NCI-H2227 treated with DMSO at 0.1 percent for 48 hours (cell line): ENCODE measurements around the gene RIPOR3.
"Not testable (repeated sequence)": the region's sequence is repeated elsewhere in the genome, so short reads cannot be mapped to it uniquely, and the experiment has no call there.

ENCODE experiments used
- DNase-seq: peaks from one replicate; lab custom pipeline; 2025; lab: John Stamatoyannopoulos, UW

RIPOR3 gene

DNA sequence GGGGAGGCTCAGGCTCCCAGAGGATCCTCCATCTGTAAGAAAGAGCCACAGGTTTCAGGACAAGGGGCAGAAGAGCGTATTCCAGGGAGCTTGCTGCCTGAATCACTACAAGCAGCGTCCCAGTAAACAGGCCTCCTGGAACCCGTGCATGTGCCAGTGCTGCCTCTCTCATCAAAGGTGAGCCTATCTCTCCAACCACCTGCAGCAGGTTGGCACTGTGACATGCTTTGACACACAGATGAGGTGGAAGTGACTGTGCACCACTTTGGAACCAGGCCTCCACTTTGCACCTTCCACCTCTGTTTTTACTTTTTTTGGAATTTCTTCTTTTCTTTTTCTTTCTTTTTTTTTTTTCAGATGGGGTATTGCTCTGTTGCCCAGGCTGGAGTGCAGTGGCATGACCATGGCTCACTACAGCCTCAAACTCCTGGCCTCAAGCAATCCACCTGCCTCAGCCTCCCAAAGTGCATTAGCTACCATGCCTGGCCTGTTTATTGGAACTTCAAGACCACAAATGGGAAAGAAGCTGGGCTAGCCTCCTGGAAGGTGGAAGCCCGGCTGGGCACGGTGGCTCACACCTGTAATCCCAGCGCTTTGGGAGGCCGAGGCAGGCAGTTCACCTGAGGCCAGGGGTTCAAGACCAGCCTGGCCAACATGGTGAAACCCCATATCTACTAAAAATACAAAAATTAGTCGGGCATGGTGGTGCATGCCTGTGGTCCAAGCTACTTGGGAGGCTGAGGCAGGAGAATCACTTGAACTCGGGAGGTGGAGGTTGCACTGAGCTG, 12.5 kb upstream of the RIPOR3 start:
- not testable (repeated sequence) for DNase-seq

DNA sequence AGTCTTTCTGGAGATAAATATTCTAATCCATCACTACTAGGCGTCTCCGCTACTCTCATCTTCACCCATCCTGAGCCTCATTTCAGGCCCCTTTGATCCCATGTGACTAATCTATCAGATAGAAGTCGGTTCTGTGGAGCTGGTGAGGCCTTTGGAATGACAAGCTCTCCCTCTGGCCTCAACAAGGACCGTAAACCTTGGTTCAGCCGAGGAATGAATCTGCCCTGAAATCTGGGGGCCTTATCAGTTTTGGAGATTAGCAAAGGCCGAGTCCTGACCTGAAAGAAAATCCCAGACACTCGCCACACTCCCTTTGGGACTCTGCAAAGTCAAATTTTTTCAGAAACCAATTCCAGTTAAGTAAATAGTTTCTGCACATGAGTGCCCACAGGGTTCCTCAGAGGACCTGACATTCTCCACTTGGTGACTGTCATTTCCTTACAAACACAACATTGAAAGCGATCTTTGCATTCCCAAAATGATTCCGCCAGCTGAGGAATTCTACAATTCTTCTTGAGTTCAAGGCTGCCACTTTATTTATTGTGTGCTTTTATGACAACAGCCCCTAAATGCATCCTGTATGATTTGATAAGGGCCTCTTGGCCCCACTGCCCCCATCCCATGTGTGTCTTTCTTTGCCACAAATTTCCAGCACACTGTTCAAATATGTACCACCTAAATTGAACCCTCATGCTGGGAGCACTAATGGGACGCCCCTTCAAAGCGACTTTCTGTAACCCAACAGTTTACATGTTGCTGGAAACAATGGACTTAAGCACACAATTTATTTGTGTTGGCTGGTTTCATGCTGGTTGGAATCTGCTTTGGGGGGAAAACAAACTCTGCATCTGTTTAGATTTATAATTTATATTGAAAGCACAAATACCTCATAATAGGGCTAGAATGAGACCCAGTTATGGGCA, 10.0 kb upstream of the RIPOR3 start:
- DNase-seq, result no peak

DNA sequence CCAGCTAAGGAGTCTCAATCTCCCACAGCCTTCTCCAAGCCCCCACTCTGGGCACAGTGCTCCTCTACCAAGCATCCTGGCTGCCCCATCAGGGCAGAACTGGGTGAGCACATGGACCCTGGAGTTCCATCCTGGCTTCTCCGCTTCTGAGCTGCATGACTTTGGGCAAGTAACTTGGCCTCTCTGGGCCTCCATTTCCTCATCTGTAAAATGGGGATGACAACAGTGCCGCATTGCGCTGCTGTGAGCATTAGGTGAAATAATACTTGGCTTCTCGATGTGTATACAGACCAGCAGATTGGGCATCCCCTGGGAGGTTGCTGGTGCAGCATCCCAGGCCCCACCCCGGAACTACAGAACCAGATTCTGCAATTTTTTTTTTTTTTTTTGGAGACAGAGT, 8.3 kb upstream of the RIPOR3 start:
- DNase-seq, result no peak

DNA sequence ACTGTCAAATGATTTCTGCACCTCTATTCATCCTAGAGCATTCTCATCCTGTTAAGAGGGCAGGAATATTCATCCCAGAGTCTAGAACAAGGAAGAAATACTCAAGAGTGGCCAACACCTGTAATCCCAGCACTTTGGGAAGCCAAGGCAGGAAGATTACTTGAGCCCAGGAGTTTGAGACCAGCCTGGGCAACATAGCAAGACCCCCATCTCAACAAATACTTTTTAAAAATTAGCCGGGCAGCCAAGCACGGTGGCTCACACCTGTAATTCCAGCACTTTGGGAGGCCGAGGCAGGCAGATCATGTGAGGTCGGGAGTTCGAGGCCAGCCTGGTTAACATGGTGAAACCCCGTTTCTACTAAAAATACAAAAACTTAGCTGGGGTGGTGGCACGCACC, 6.9 kb upstream of the RIPOR3 start:
- DNase-seq, result not testable (repeated sequence)

DNA sequence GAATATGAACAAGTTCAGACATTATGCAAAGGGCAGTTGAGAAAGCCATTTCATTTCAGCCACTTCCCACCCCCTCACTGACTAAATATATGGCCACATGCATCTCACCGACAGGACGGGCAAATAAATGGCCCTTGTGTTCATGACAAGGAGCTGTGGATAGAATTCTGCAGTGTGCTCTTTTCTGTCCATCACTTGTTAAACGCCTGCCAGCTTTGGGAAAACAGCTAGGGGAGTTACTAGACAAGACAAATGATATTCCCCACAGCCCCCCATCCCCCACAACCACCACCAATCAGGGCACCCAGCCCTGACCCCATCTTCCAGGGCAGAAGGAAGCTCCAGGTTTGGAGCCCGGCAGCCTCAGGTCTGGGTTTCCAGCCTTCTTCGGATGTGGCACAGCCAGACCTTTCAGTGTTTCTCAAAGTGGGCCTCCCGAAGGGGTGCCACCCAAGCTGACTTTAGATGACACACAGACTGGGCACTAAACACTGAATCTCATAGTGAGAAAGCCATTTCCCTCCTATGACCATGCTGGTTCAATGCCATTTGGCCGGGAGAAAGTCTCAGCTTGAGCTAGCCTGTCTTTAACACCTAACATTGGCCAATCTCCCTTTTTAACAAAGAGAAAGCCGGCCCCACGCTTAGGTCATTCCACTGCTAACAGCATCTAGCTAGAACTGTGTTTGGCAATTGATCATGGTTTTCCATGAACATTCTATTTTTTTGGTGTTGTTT, 4.0 kb upstream of the RIPOR3 start:
- DNase-seq, result no peak

DNA sequence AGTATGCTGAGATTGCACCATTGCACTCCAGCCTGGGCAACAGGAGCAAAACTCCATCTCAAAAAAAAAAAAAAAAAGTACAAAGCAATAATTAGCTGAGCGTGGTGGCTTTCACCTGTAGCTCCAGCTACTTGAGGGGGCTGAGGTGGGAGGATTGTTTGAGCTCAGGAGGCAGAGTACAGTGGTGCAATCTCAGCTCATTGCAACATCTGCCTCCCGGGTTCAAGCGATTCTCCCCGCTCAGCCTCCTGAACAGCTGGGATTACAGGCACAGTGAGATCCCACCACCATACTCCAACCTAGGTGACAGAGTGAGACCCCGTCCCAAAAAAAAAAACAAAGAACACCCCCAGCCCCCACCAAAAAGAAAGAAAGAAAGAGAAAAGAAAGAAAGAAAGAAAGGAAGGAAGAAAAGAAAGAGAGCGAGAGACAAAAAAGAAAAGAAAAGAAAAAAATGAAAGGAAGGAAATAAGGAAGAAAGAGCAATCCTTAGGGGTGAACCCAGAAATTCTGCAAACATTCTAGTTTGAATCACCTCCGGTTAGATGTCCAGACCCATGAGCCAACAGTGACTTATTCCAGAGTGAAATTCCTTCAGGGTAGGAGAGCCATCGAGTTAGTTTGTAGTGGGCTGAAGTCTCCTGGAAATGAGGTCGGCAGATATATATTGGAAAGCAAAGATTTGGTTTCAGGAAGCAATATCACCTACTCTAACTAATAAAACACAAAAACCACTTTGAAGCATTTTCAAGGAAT, 3.2 kb upstream of the RIPOR3 start:
- no peak for DNase-seq

DNA sequence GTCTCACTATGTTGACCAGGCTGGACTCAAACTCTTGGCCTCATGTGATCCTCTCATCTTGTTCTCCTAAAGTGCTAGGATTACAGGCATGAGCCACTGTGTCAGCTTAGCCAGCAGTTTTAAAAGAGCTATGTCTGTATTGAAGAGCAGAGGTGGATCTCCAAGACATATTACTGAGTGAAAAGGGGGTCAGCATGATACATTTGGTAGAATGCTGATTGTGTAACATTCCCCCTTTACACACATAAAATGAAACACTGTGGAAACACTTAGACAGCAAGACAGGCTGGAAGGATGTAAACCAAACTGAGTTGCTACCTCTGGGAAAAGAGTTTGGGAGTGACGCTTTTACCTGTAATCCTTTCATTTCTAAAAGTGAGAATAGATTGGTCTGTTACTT, 1.7 kb upstream of the RIPOR3 start:
- DNase-seq, result no peak

DNA sequence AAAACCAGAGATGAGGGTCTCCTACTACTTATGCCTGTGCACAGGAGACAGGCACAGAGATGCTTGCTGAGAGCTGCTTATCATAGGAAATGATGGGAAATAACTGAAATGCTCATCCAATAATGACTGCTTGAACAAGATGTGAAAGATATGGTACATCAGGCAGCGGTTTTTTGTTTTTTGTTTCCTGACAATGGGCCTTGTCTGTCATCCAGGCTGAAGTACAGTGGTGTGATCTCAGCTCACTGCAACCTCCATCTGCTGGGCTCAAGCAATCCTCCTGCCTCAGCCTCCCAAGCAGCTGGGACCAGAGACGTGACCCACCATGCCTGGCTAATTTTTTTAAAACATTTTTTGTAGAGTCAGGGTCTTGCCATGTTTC, 1.2 kb upstream of the RIPOR3 start:
- no peak for DNase-seq

DNA sequence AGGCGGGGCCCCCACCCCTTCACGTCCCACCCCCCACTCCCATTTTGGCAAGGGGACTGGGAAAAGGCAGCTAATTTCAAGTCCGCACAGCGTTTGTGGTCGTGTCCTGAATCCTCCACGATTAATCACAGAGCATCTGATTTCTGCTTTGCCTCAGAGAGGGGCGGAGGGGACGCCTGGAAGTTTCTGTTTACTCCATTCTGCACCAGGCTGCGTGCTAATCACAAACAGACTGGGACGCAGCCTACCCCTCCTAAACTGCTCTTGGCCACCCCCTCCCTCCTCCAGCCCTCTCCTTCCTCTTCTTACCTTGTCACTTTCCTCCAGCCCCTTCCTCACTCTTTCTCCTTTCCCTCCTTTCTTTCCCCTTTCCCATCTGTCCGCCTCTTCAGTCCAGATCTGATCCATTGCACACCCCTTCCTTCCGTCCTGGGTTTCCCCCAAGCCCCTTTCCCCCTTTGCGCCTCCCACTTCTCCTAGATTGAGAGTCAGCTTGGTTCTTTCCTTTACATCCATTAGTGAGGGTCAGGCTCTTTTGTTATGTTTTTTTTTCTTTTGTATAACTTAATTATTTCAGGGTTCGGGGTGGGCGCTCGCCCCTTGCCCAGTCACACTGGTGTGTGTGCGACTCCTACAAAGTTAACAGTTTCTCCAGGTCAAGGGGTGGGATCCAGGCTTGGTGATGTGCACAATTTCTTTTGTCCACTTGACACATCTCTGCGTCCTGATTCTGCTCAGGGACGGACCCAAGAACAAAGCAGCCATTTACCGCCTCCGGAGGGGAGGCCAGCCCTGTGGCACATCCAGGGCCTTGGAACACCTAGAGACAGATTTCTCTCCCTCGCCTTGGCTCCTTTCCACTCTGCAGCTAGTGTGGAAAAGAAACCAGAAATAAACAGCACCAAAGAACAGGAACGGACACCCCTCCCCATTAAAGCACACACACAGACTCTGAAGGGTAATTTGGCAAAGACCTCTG, 520 bp upstream of the RIPOR3 start:
- no peak for DNase-seq

DNA sequence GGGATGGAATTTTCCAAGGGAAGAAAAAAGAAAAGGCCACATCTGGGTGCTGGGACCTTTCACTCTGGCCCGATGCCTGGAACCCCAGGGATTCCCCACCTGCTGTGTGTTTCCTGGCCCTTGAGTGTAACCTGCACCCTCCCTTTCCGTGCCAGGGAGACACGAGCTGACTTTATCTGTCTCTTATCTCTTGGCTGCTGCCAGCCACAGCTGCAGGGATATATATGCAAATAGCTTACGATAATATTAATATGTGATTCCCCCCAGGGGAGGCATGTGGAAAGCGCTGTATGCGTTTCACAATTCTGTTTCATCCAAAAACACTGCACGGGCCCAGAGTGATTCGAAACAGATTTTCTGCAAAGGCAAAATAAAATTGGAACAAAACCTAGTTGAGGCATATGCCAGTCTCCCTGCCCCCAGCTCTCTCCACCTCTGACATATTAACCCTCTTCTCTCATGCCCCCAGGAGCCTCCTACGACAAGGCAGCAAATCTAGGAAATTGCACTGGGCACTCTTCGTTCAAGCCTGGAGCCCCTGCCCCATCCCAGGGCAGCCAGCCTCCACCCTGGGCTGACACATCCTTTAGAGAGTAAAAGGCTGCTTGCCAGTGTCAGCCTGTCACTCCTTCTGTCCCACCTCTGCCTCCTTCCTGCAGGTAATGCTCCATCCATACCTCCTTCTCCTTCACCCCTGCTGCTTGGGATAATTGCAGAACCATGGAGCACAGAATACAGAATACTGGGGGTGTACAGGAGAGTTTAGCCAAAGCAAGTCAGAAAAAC, 1.3 kb downstream of the RIPOR3 start:
- DNase-seq, result no peak

DNA sequence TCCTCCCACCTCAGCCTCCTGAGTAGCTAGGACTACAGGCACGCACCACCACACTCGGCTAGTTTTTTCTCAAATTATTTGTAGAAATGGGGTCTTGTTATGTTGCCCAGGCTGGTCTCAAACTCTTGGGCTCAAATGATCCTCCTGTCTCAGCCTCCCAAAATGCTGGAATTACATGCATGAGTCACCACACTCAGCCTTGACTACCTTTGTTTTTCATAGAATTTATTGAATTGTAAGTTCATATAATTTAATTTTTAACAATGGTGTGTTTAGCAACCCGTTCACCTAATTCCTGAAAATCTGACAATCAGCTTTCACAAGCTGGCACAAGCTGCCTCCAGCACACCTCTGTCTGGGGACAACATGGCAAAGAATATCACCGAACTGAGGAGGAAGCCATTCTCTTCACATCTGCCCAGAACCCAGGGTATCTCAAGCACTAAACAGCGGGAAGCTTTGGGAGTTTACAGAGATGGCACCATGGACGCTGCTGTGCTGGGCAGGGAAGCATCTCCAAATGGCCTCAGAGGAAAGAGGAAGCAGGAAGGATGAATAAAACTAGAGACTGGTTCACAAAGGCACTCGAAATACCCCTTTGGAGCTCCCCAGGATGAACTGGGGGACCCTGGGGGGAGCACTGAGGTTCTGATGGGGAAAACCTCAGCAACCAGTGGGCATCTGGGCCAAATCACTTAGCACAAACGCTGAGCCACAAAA, 2.9 kb downstream of the RIPOR3 start:
- DNase-seq, result no peak

DNA sequence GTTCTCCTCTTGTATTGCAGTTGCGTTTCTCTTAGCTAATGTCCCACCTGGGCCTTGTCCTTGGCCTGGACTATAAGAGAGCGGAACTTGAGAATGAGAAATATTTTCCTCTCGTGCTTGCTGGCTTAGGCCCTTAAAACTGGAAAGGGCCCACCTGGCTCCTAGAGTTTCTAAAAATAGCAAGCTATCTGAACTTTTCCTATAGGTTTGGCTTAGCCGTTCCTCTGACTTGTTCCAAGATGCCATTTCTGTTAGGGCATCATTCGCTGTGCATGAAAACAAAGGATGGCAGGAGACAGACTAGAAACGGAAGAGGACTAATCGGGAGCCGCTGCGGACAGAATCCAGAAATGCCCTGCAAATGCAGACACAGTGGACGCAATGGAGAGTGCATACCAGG, 4.5 kb downstream of the RIPOR3 start:
- no peak for DNase-seq

DNA sequence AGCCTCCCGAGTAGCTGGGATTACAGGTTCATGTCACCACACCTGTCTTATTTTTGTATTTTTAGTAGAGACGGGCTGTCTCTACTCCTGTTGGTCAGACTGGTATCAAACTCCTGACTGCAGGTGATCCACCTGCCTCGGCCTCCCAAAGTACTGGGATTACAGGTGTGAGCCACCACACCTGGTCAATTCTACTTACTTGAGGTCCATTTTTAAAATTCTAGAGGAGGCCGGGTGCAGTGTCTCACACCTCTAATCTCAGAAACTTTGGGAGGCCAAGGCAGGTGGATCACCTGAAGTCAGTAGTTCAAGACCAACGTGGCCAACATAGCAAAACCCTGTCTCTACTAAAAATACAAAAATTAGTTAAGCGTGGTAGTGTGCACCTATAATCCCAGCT, 7.8 kb downstream of the RIPOR3 start:
- DNase-seq, result no peak

DNA sequence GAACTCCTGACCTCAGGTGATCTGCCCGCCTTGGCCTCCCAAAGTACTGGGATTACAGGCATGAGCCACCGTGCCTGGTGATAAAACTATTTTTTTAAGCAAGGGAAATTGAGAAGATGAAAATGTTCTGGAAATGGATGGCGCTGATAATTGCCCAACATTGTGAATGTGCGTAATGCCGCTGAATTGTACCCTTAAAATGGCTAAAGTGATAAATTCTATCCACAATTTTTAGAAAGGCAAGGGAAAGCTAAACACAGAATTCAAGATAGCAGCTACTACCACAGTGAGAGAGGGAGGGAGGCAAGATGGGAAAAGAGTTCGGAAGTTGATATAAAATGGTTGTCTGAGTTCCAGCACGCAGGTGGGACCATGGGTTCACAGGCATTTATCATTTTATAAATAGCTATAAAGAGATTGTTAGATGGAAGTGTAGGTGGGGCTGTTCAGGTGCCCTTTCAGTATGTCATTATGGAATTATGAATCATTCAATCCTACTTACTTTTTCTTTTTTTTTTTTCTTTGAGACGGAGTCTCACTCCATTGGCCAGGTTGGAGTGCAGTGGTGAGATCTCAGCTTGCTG, 8.3 kb downstream of the RIPOR3 start:
- no peak for DNase-seq

DNA sequence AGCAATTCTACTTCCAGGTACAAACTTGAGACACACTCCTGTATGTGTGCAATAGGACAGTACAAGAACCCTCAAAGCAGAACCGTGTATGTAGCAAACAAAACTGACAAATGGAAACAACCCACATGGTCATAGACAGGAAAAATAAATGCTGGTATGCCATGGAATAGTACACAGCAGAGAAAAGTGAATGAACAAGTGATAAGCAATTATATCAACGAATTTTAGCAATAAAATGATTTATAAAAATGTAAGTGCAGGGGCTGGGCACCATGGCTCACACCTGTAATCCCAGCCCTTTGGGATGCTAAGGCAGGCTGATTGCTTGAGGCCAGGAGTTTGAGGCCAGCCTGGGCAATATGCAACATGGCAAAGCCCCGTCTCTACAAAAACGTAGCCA, 9.3 kb downstream of the RIPOR3 start:
- no peak for DNase-seq

DNA sequence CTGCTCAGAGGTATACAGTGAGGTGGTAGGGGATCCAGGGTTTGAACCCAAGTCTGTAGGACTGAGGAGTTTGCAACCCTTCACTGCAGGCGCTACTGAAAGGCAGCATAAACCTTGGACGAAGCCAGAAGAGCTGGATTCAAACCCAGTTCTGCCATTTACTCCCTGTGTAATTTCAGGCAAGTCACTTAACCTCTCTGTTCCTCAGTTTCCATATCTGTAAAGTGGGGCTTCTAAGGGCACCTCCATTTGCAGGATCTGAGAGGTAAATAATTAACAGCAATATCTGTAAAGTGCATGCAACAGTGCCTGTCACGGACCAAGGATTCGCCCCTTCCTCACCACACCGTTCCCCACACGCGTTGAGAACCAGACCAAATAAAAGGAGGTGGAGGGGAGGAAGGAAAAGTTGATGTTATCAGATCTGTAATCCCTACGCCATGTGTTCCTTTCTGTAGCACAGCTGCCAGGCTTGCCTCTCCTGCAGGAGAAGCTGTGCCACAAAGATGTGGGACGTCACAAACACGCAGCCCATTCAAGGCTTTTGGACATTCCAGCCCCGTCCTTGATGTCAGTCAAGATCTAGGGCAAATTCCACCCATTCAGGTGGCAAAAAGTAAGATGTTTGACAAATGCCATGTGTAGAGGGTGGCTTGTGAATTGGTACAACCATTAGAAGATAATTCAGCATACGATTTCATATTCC, 9.8 kb downstream of the RIPOR3 start:
- DNase-seq, result no peak

DNA sequence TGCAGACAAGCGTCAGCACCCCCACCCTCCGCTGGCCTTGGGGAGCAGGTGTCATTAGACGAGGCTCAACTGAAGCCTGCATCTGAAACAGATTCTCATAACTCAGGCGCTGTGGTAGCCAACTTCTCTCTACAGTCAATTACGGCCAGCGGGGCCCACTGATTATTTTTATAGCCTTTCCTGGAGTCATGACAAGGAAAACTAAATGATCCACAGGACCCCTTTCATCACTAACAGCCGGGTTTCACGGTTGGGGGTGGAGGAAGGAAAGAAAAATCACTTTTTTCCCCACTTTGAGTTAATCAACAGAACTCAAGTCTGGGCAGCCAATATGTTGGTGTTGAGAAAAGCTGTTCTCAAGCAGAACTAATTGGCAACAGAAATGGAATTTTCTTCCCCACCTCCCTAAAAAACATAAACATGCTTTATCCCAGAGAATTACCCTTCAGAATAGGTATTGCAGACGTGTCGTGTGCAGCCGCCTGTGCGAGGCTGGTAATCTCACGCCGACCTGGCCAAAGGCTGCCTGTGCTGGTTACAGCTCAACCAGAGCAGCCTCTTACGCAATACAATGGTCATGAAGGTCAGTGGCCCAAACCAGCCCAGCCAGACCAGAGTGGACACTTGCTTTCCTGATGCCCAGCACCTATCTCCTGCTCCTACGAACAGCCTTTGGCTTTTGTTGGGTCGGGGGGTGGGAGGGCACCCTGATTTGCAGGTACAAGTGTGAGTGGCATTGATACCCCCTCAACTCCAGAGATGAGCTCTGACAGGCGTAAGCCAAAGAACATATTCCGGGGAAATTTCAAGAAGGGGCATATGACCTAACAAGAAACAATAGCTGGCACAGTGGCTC, 11.0 kb downstream of the RIPOR3 start:
- no peak for DNase-seq
